T-helper 2 cell (primary cell): ENCODE measurements around the gene MTCH1.

Source experiments
- DNase-seq, 5 experiments: peaks; one replicate each; pipeline versions ENCODE4 v3.0.0 to v3.0.0-alpha.2; 2012 to 2022

The MTCH1 gene

GRCh38 chr6:37017606-37018197 is 31.7 kb upstream of the MTCH1 start:
- DNase-seq, result peak in 1 of 5 experiments; percentile 54

- no peak for DNase-seq
These were observed 31.0 kb upstream of the MTCH1 start for GRCh38 chr6:37016995-37017394.

- DNase-seq, result no peak
These were observed 29.5 kb upstream of the MTCH1 start for GRCh38 chr6:37015532-37015931.

DNA sequence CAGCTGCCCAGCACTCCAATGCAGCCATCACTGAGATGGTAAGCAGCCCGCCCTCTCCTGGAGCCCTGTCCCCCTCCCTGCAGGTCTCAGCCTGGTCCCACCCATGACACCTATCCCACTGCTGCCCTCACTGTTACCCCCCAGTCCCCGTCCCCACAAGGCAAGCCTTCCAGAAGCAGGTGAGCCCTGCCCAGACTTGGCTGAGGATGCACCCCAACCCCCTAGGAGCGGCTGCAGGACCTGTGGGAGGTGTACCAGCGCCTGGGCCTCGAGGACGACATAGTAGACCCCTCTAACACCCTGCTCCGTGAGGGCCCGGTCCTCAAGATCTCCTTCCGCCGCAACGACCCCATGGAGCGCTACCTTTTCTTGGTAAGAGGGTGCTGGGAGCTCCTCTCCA is 28.7 kb upstream of the MTCH1 start:
- no peak for DNase-seq

DNA sequence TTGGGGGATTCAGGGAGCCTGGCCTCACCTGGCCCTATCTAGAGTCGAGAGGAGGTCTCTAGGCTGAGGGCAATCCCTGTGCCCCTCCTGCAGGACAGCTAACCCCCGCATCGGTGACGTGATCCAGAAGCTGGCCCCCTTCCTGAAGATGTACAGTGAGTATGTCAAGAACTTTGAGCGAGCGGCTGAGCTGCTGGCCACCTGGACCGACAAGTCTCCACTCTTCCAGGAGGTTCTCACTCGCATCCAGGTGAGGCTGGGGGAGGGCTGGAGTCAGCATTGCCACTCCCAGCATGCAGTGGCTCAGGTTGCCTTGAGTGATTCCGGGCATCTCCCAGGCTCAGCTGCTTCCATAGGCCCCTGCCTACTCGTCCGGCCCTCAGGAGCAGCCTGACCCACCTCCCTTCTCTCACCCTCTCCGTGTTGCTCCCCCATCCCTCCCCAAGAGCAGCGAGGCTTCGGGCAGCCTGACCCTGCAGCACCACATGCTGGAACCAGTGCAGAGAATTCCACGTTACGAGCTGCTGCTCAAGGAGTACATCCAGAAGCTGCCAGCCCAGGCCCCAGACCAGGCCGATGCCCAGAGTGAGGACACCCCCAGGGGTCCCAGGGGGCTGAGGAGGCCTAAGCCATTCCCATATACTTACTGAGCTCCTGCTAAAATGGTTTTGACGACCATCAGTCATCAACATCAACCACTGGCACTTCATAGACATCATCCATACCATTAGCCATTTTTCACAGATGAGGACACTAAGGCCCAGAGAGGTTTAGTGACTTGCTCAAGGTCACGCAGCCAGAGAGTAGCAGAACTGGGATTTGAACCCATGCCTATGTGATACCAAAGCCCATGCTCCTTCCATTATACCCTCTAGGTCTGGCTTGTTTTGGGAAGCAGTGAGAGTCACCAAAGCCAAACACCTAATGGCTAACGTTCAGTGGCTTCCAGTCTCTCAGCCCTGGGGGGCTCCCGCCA is 27.8 kb upstream of the MTCH1 start:
- no peak for DNase-seq

DNA sequence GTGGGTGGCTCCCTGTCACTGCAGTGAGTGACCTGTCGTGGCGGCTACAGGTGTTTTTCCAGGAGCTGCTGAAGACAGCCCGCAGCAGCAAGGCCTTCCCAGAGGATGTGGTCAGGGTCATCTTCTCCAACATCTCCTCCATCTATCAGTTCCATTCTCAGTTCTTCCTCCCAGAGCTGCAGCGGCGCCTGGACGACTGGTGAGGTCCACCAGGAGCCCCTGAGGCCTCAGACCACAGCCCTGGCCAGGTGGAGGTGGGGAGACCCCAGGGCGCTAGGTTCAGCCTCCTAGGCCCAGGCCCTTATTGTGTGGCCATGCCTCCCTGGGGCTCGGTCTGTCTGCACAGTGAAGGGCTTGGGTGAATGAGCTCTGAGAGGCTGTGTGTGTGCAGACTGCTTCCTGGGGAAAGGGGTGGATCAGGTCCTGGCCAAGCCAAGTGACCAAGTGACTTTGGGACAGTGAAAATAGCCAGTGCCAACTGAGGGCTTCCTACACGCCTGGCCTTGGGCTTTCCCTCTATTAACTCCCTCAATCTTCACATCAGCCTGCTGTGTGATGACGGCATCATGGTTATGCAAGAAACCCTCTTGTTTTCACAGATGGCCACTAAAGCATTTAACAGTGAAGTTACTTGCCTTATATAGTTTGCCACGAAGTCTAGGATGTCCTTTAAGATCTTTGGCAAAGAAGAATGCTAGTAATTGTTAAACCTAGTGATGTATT is 25.8 kb upstream of the MTCH1 start:
- DNase-seq, result no peak

DNA sequence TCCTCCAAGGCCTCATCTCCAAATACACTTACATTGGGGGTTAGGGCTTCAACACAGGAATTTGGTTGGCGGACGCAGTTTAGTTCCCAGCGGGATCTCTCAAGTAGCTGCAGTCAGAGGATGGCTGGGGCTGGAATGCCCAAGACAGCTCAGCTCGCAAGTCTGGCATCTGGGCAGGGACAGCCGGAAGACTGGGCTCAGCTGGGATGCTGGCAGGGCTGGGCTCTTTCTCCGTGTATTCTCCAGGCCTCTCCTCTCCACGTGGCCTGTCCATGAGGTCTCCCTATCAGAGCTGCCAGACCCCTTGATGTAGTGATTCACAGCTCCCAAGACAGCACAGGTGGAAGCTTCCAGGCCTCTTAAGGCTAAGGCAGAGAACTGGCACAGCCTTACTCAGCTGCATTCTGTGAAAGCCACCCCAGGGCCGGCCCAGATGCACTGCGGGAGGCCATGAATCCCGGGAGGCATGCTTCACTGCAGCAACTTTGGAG is 24.5 kb upstream of the MTCH1 start:
- DNase-seq, result no peak

- DNase-seq, result no peak
These were observed 22.8 kb upstream of the MTCH1 start for GRCh38 chr6:37008484-37009465.

DNA sequence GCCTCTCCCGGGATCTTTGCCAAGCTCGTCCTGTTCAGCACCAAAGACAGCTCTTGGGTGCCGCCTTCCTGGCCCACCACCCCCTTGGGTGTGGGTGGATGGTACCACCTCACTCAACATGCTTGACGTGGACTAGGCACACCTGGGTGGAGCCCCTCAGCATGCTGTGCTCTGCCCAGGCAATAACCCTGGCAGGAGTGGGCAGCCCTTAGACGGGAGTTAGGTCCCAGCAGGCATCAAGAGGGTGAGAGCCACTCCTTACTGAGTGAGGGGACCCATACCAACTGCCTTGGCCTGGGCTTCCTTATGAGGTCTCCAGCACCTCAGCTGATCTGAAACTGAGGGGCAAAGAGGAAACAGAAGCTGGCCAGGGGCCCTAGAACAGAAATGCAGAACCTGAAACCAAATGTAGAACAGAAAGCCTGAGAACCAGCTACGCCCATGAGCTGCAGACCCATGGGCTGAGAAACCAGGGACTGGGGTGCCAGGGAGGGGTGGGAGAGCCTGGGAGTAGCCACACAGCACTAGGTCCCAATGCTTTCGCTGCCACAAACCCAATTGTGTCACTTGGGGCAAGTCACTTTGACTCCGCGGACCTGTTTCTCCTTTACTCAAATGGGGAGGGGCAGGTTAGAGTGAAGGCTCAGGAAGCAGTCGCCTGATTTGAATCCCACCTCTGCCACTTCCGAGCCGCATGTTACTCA is 21.5 kb upstream of the MTCH1 start:
- no peak for DNase-seq

DNA sequence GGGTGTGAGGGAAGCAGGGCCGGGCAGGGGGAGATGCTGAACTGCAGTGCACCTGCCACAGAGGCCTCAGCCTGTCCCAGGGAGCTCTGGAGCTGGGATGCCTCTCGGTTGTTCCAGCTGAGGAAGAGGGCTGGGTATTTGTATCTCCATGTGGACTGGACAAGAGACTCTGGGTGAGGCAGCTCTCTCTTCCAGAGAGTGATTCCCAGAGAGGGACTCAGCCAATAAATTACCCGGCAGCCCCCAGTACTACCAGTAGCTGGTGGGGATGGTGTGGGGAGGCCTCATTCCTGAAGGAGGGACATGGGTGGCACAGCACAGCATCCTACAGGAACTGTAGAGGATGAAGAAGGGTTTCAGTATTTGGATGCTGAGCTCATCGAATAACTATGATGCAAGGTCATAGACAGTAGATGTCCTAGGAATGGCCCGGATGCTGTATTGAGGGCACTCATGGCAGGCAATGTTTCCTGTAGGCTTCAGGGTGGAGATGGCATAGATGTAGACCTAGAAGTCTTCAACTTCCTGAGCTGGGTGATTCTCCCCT is 20.9 kb upstream of the MTCH1 start:
- DNase-seq, result no peak

DNA sequence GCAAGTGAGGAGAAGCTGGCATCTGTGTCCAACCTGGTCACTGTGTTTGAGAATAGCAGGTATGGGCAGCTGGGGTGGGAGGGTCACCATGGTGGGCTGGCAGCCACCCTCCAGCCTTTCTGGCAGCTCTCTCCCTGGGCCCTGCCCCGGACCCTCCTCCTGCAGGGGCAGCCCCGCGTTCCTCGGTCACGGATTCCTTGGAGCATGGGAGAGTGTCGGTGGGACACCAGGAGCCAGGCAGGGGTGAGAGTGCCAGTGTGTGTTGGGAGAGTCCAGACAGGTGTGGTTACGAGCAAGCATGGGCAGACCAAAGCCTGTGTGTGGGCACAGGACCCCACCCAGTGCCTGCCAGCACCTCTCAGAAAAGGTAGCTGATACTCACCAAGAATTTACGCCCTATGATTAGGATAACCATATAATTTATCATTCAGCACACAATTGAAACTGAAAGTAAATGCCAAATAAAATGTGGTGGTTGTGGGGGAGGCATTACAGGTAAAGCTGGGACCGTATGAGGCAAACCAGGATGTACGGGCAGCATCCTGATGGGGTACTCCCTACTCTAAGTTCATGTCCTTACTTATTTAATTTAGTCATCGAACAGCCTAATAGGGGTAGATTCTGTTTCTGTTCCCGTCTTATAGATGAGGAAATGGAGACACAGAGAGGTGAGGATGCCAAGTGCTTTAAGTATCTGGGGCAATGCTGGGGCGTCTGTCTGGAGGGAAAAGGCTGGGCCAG is 20.0 kb upstream of the MTCH1 start:
- peak in 1 of 5 experiments; percentile 34 for DNase-seq

DNA sequence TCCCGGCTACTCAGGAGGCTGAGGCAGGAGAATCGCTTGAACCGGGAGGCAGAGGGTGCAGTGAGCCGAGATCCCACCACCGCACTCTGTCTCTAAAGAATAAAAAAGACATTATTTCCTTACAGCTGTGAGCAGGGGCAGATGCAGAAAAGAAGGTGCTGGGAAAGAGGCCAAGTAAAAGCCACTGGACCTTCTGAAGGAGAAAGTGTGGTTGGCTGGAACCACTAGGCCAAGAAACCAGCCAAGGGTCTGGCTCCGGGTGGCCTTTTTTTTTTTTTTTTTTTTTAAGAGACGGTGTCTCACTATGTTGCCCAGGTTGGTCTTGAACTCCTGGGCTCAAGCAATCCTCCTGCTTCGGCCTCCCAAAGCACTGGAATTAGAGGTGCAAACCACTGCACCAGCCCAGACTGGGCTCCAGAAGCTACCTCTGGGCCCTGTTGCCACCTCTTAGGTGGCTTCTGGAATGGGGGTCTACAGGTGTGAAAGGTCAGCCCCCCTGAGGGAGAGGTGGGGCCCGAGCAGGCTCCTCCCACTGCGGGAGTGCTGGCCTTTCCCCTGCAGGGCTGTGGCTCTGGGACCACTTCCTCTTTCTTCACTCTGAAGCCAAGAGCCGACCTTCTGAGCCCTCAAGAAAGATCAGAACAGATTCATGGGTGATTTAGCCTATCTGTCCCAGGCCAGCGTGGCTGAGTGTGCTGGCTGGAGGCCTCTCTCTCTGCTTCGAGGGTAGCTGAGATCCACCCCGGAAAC is 19.2 kb upstream of the MTCH1 start, which contains the start of gene FGD2:
TSS of gene FGD2 (plus strand) at position 595 of the 750 bp plus-strand sequence. CDS start 163 bp downstream, outside the sequence.
- no peak for DNase-seq

DNA sequence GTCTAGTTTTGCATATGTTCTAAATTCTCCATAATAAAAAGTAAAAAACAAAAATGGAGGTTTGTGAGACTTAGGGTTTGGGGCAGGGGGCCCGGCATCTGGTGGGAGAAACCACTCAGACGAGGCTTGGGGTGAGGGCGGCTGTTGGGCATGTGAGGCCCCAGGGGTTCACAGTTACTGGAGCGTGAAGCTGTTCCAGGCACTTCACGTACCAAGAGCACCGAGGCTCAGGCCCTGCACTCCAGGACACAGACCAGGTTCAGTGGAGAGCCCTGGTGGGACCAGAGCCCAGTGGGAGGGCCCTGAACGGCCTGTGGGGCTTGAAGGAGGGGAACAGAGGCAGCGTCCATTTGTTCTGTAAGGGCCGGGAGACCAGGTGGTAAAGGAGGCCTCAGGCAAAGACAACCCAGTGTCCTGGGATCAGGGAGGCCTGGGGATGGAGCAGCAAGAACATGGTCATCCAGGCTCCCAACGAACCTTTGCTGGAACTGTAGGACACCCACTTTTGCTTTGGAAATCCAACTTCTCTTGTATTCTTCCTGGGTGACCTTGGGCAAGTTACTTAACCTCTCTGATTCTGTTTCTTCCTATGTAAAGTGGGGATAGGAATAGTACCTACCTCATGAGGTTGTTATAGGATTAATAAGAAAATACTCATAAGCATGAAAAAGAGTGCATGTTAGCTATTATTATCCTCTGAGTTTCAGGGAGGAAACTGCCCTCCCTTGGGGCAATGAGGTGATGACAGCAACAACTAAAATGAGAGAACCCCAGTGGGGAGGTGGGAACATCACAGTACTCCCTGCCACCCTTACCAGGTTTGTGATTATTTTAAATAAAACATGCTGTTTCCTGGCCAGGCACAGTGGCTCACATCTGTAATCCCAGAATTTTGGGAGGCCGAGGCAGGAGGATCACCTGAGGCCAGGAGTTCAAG is 18.3 kb upstream of the MTCH1 start:
- no peak for DNase-seq

- DNase-seq, result no peak
These were observed 13.7 kb upstream of the MTCH1 start for GRCh38 chr6:36999751-37000125.

GRCh38 chr6:36999061-36999750 is 13.2 kb upstream of the MTCH1 start:
- no peak for DNase-seq

DNA sequence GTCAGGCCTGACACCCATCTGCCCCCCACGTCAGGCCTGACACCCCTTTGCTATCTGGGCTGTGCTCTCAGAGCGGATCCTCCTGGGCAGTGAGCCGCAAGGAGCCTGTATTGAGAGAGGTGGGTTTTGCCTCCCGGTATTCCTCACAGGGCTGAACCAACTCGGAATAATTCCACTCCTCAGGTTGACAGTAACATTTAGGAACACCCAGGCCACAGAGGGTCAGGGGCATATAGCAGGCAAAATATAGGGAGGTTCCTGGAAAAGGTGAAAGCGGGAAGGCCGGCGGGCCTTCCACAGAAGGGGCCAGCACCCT is 12.7 kb upstream of the MTCH1 start:
- no peak for DNase-seq

DNA sequence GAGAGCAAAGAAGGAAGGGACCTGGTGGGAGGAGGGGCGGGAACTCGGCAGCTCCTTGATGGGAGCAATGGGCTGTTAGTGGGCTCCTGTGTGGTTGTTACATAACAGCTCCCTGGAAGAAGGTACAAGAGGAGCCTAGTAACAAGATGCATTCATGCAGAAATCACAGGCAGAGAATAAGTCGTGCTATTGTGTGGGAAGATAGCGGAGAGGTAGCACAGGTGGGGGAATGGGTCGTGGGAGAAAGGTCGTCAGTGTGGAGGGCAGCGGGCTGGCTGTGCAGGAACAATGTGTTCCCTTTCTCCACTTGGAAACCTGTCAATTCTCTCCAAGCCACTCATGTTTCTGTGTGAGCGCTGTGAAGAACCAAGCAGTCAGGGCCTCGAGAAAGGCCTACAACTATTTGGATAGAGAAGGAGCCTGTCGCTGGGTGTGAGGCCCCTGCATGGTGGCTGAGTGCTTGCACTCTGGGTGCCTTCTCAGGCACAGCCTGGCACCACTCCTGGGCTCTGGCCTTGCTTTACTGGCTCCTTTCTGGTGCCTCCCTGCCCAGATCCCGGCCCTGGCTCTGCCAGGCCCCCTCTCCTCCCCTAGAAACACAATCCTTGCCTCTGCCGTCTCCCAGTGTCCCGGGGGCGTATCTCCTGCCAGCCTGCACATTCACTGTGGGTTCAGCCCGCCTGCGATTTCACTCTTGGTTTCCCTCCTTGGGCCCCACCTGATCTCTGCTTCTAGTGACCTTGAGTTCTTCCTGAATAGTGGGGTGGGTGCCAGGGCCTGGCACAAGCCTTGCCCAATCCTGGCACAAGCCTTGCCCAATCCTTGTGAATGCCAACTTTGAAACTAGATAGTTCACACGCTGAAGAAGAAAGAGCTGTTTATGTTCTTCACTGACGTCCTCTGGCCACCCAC is 12.1 kb upstream of the MTCH1 start:
- no peak for DNase-seq
